ENCODE results near the gene PATJ.
A peak's percentile ranks its signal among the peaks of the same experiment; 100 is the strongest.

The PATJ gene

GRCh38 chr1:61807606-61808140 is 65.4 kb downstream of the PATJ start:
- peak; percentile 24 for DNase-seq (ENCODE audit: low read depth)
- no peak for TF ChIP-seq CTCF (IDR thresholded peaks at IDR 0.05; ENCODE audit: control insufficient read depth, insufficient read depth, low read depth, low read length, missing control alignments)
- no peak overlapping the region for H3K4me3 ChIP-seq (ENCODE audit: control insufficient read depth, low read depth, low read length)

GRCh38 chr1:61808321-61808720 is 66.0 kb downstream of the PATJ start:
- DNase-seq (ENCODE audit: low read depth), result no peak
- no peak for TF ChIP-seq CTCF (IDR thresholded peaks at IDR 0.05; ENCODE audit: control insufficient read depth, insufficient read depth, low read depth, low read length, missing control alignments)
- no peak overlapping the region for H3K4me3 ChIP-seq (ENCODE audit: control insufficient read depth, low read depth, low read length)

GRCh38 chr1:61808968-61809367 is 66.7 kb downstream of the PATJ start:
- DNase-seq (ENCODE audit: low read depth), result no peak
- no peak overlapping the region for H3K4me3 ChIP-seq (ENCODE audit: control insufficient read depth, low read depth, low read length)
- no peak for TF ChIP-seq CTCF (IDR thresholded peaks at IDR 0.05; ENCODE audit: control insufficient read depth, insufficient read depth, low read depth, low read length, missing control alignments)

GRCh38 chr1:61812916-61813315 is 70.6 kb downstream of the PATJ start:
- no peak for TF ChIP-seq CTCF (IDR thresholded peaks at IDR 0.05; ENCODE audit: control insufficient read depth, insufficient read depth, low read depth, low read length, missing control alignments)
- no peak for DNase-seq (ENCODE audit: low read depth)
- no peak overlapping the region for H3K4me3 ChIP-seq (ENCODE audit: control insufficient read depth, low read depth, low read length)

GRCh38 chr1:61816191-61816590 is 73.9 kb downstream of the PATJ start:
- no peak for DNase-seq (ENCODE audit: low read depth)
- no peak overlapping the region for H3K4me3 ChIP-seq (ENCODE audit: control insufficient read depth, low read depth, low read length)
- no peak for TF ChIP-seq CTCF (IDR thresholded peaks at IDR 0.05; ENCODE audit: control insufficient read depth, insufficient read depth, low read depth, low read length, missing control alignments)

GRCh38 chr1:61818992-61819391 is 76.7 kb downstream of the PATJ start:
- no peak for TF ChIP-seq CTCF (IDR thresholded peaks at IDR 0.05; ENCODE audit: control insufficient read depth, insufficient read depth, low read depth, low read length, missing control alignments)
- DNase-seq (ENCODE audit: low read depth), result no peak
- no peak overlapping the region for H3K4me3 ChIP-seq (ENCODE audit: control insufficient read depth, low read depth, low read length)

- TF ChIP-seq CTCF (IDR thresholded peaks at IDR 0.05; ENCODE audit: control insufficient read depth, insufficient read depth, low read depth, low read length, missing control alignments), result no peak
- no peak for DNase-seq (ENCODE audit: low read depth)
- H3K4me3 ChIP-seq (ENCODE audit: control insufficient read depth, low read depth, low read length), result no peak overlapping the region
These were observed 77.1 kb downstream of the PATJ start for GRCh38 chr1:61819421-61819820.
